ENCODE data around the gene CFAP46.

CFAP46 gene

GRCh38 chr10:132945894-132946255 is 3.5 kb upstream of the CFAP46 start:
- WGBS, 2 donors (ENCODE audit: extremely low coverage in 2 of 2, insufficient read length in 2 of 2, insufficient replicate concordance in 1 of 2) = no CpG with 5 or more reads among the region's 5 CpGs
- Histone ChIP-seq H3K27ac (replicated peaks; ENCODE audit: low read length) (no peak overlapping the region), H3K14ac (ENCODE audit: low read length) (no peak overlapping the region), H3K4me1 (ENCODE audit: control insufficient read depth in 2 of 2, insufficient read depth in 1 of 2, low read depth in 1 of 2, low read length in 2 of 2) (peaks cover 5 to 7% of the 10 kb centered on the region in 2 donors), H3K27me3 (ENCODE audit: control insufficient read depth in 3 of 3, insufficient read depth in 3 of 3, low read depth in 1 of 3, low read length in 3 of 3) (peaks cover 0 to 38% (median 0%) of the 10 kb centered on the region in 3 experiments), H3K4ac (ENCODE audit: low read length) (peak overlapping the region; percentile 79), H2BK12ac (ENCODE audit: low read length) (peak overlapping the region; percentile 77), H2AK5ac (ENCODE audit: low read depth, low read length) (peak overlapping the region; percentile 18), H3K9ac (ENCODE audit: low read depth, low read length, poor library complexity) (no peak overlapping the region), H3K79me1 (ENCODE audit: low read depth, low read length) (no peaks in the 10 kb centered on the region), H3K23ac (ENCODE audit: low read depth, low read length, poor library complexity) (peak overlapping the region; percentile 31), H2BK120ac (ENCODE audit: low read depth, low read length) (no peak overlapping the region), H3K18ac (ENCODE audit: low read length) (no peak overlapping the region), H4K91ac (ENCODE audit: low read depth, low read length, poor library complexity) (no peak overlapping the region), H3K9me3 (replicated peaks in 1 of 2; ENCODE audit: control insufficient read depth in 2 of 2, insufficient read depth in 1 of 2, low read depth in 1 of 2, low read length in 2 of 2) (peaks cover 0 to 4% of the 10 kb centered on the region in 2 donors), H3K36me3 (replicated peaks in 1 of 2; ENCODE audit: control insufficient read depth in 2 of 2, insufficient read depth in 2 of 2, low read length in 2 of 2) (no peaks in the 10 kb centered on the region), H2BK15ac (ENCODE audit: low read length) (peak overlapping the region; percentile 62), H4K8ac (ENCODE audit: low read depth, low read length) (no peak overlapping the region), H3K4me2 (ENCODE audit: insufficient read depth, low read length, poor library complexity, severe bottlenecking) (no peak overlapping the region), H2BK5ac (ENCODE audit: low read length) (no peak overlapping the region), H2AFZ (ENCODE audit: low read length) (no peak overlapping the region), H3K4me3 (ENCODE audit: low read length in 2 of 2) (no peak overlapping the region)
- DNase-seq (ENCODE audit: low spot score) = no peak

GRCh38 chr10:132945125-132945893 is 2.9 kb upstream of the CFAP46 start:
- no CpG with 5 or more reads among the region's 25 CpGs for WGBS, 2 donors (ENCODE audit: extremely low coverage in 2 of 2, insufficient read length in 2 of 2, insufficient replicate concordance in 1 of 2)
- Histone ChIP-seq H3K36me3 (replicated peaks in 1 of 2; ENCODE audit: control insufficient read depth in 2 of 2, insufficient read depth in 2 of 2, low read length in 2 of 2) (no peaks in the 10 kb centered on the region), H3K4me2 (ENCODE audit: insufficient read depth, low read length, poor library complexity, severe bottlenecking) (no peak overlapping the region), H3K4me1 (ENCODE audit: control insufficient read depth in 2 of 2, insufficient read depth in 1 of 2, low read depth in 1 of 2, low read length in 2 of 2) (peaks cover 5 to 7% of the 10 kb centered on the region in 2 donors), H3K79me1 (ENCODE audit: low read depth, low read length) (no peaks in the 10 kb centered on the region), H2AFZ (ENCODE audit: low read length) (no peak overlapping the region), H4K91ac (ENCODE audit: low read depth, low read length, poor library complexity) (no peak overlapping the region), H3K18ac (ENCODE audit: low read length) (no peak overlapping the region), H2BK120ac (ENCODE audit: low read depth, low read length) (no peak overlapping the region), H2BK5ac (ENCODE audit: low read length) (no peak overlapping the region), H3K4me3 (ENCODE audit: low read length in 2 of 2) (no peak overlapping the region), H3K27ac (replicated peaks; ENCODE audit: low read length) (no peak overlapping the region), H2BK12ac (ENCODE audit: low read length) (peak overlapping the region; percentile 77), H3K27me3 (ENCODE audit: control insufficient read depth in 3 of 3, insufficient read depth in 3 of 3, low read depth in 1 of 3, low read length in 3 of 3) (peaks cover 0 to 32% (median 0%) of the 10 kb centered on the region in 3 experiments), H3K9me3 (replicated peaks in 1 of 2; ENCODE audit: control insufficient read depth in 2 of 2, insufficient read depth in 1 of 2, low read depth in 1 of 2, low read length in 2 of 2) (peaks cover 0 to 4% of the 10 kb centered on the region in 2 donors), H3K4ac (ENCODE audit: low read length) (no peak overlapping the region), H2BK15ac (ENCODE audit: low read length) (peak overlapping the region; percentile 62), H3K23ac (ENCODE audit: low read depth, low read length, poor library complexity) (no peak overlapping the region), H3K9ac (ENCODE audit: low read depth, low read length, poor library complexity) (no peak overlapping the region), H3K14ac (ENCODE audit: low read length) (no peak overlapping the region), H2AK5ac (ENCODE audit: low read depth, low read length) (peak overlapping the region; percentile 18), H4K8ac (ENCODE audit: low read depth, low read length) (no peak overlapping the region)
- DNase-seq (ENCODE audit: low spot score) = no peak

- DNase-seq (ENCODE audit: low spot score) = no peak
- no peak overlapping the region for H3K4ac ChIP-seq (ENCODE audit: low read length)
- H3K4me2 ChIP-seq (ENCODE audit: insufficient read depth, low read length, poor library complexity, severe bottlenecking) = no peak overlapping the region
- no peak overlapping the region for H3K14ac ChIP-seq (ENCODE audit: low read length)
- H4K8ac ChIP-seq (ENCODE audit: low read depth, low read length) = no peak overlapping the region
- no peak overlapping the region for H2BK12ac ChIP-seq (ENCODE audit: low read length)
- WGBS, 2 donors (ENCODE audit: extremely low coverage in 2 of 2, insufficient read length in 2 of 2, insufficient replicate concordance in 1 of 2) = no CpG with 5 or more reads among the region's 18 CpGs
- H3K36me3 ChIP-seq (replicated peaks in 1 of 2; ENCODE audit: control insufficient read depth in 2 of 2, insufficient read depth in 2 of 2, low read length in 2 of 2) = no peaks in the 10 kb centered on the region
- no peak overlapping the region for H3K9ac ChIP-seq (ENCODE audit: low read depth, low read length, poor library complexity)
- no peak overlapping the region for H4K91ac ChIP-seq (ENCODE audit: low read depth, low read length, poor library complexity)
- H3K18ac ChIP-seq (ENCODE audit: low read length) = no peak overlapping the region
- peaks cover 0 to 28% (median 0%) of the 10 kb centered on the region in 3 experiments for H3K27me3 ChIP-seq (ENCODE audit: control insufficient read depth in 3 of 3, insufficient read depth in 3 of 3, low read depth in 1 of 3, low read length in 3 of 3)
- no peak overlapping the region for H3K4me3 ChIP-seq (ENCODE audit: low read length in 2 of 2)
- no peak overlapping the region for H2AFZ ChIP-seq (ENCODE audit: low read length)
- H2BK5ac ChIP-seq (ENCODE audit: low read length) = peak overlapping the region; percentile 39
- H3K9me3 ChIP-seq (replicated peaks in 1 of 2; ENCODE audit: control insufficient read depth in 2 of 2, insufficient read depth in 1 of 2, low read depth in 1 of 2, low read length in 2 of 2) = peaks cover 0 to 4% of the 10 kb centered on the region in 2 donors
- H2BK120ac ChIP-seq (ENCODE audit: low read depth, low read length) = no peak overlapping the region
- H3K4me1 ChIP-seq (ENCODE audit: control insufficient read depth in 2 of 2, insufficient read depth in 1 of 2, low read depth in 1 of 2, low read length in 2 of 2) = peaks cover 5 to 7% of the 10 kb centered on the region in 2 donors
- H3K27ac ChIP-seq (replicated peaks; ENCODE audit: low read length) = no peak overlapping the region
- no peak overlapping the region for H3K23ac ChIP-seq (ENCODE audit: low read depth, low read length, poor library complexity)
- no peak overlapping the region for H2BK15ac ChIP-seq (ENCODE audit: low read length)
- no peak overlapping the region for H2AK5ac ChIP-seq (ENCODE audit: low read depth, low read length)
- H3K79me1 ChIP-seq (ENCODE audit: low read depth, low read length) = no peaks in the 10 kb centered on the region
Observed at GRCh38 chr10:132944510-132944909, 2.1 kb upstream of the CFAP46 start.

- no peaks in the 10 kb centered on the region for H3K36me3 ChIP-seq (replicated peaks in 1 of 2; ENCODE audit: control insufficient read depth in 2 of 2, insufficient read depth in 2 of 2, low read length in 2 of 2)
- no CpG with 5 or more reads among the region's 12 CpGs for WGBS, 2 donors (ENCODE audit: extremely low coverage in 2 of 2, insufficient read length in 2 of 2, insufficient replicate concordance in 1 of 2)
- DNase-seq (ENCODE audit: low spot score) = no peak
Observed at GRCh38 chr10:132943791-132944404, 1.5 kb upstream of the CFAP46 start.

More at GRCh38 chr10:132943791-132944404, 1.5 kb upstream of the CFAP46 start:
- Histone ChIP-seq H3K4me2 (ENCODE audit: insufficient read depth, low read length, poor library complexity, severe bottlenecking) (no peak overlapping the region), H3K18ac (ENCODE audit: low read length) (no peak overlapping the region), H3K9me3 (replicated peaks in 1 of 2; ENCODE audit: control insufficient read depth in 2 of 2, insufficient read depth in 1 of 2, low read depth in 1 of 2, low read length in 2 of 2) (peaks cover 0 to 4% of the 10 kb centered on the region in 2 donors), H2BK5ac (ENCODE audit: low read length) (peak overlapping the region; percentile 39), H3K9ac (ENCODE audit: low read depth, low read length, poor library complexity) (no peak overlapping the region), H2AFZ (ENCODE audit: low read length) (no peak overlapping the region), H2BK12ac (ENCODE audit: low read length) (no peak overlapping the region), H2AK5ac (ENCODE audit: low read depth, low read length) (no peak overlapping the region), H3K27ac (replicated peaks; ENCODE audit: low read length) (no peak overlapping the region), H3K79me1 (ENCODE audit: low read depth, low read length) (peaks cover 2% of the 10 kb centered on the region), H3K14ac (ENCODE audit: low read length) (no peak overlapping the region), H2BK15ac (ENCODE audit: low read length) (no peak overlapping the region), H4K8ac (ENCODE audit: low read depth, low read length) (no peak overlapping the region), H3K23ac (ENCODE audit: low read depth, low read length, poor library complexity) (no peak overlapping the region), H3K4ac (ENCODE audit: low read length) (no peak overlapping the region), H3K4me1 (ENCODE audit: control insufficient read depth in 2 of 2, insufficient read depth in 1 of 2, low read depth in 1 of 2, low read length in 2 of 2) (peaks cover 5 to 7% of the 10 kb centered on the region in 2 donors), H4K91ac (ENCODE audit: low read depth, low read length, poor library complexity) (no peak overlapping the region), H2BK120ac (ENCODE audit: low read depth, low read length) (no peak overlapping the region), H3K27me3 (ENCODE audit: control insufficient read depth in 3 of 3, insufficient read depth in 3 of 3, low read depth in 1 of 3, low read length in 3 of 3) (peaks cover 0 to 27% (median 0%) of the 10 kb centered on the region in 3 experiments), H3K4me3 (ENCODE audit: low read length in 2 of 2) (no peak overlapping the region)

Data from neuronal stem cell (in vitro differentiated cells).